CD14-positive monocyte (primary cell): ENCODE results near the gene LUZP2. TPM values are rescaled to one million over a fixed set of nuclear protein-coding genes. Genes with fewer than 3 reads are reported as not detected.

Experiments
- DNase-seq, 3 donors: peaks; one replicate each; pipeline ENCODE4 v3.0.0-alpha.2; 2011 to 2022
- H2AFZ ChIP-seq: 2 replicates; pipeline ENCODE4 v1.6.0; 2012; ENCODE audit warnings: mild to moderate bottlenecking, low read depth, low read length, inconsistent platforms; ENCODE audit not compliant: insufficient read depth, poor library complexity, severe bottlenecking
- H3K27ac ChIP-seq, 2 donors: 1 replicate in 1 of 2; 2 replicates in 1 of 2; pipeline ENCODE4 v1.5.1; 2012 to 2013; ENCODE audit warnings: low read length in 2 of 2, control low read depth in 1 of 2, inconsistent platforms in 1 of 2, low read depth in 1 of 2, mild to moderate bottlenecking in 1 of 2
- H3K27me3 ChIP-seq, 2 donors: one replicate each; pipeline versions ENCODE4 v1.6.0 to v1.6.1; 2011 to 2013; ENCODE audit warnings: low read length in 2 of 2; ENCODE audit not compliant: control insufficient read depth in 2 of 2, insufficient read depth in 2 of 2
- H3K36me3 ChIP-seq, 2 donors: replicated peaks in 1 of 2; 1 replicate in 1 of 2; 2 replicates in 1 of 2; pipeline versions ENCODE4 v1.5.1 to v1.6.1; 2012 to 2013; ENCODE audit warnings: low read length in 2 of 2, control low read depth in 1 of 2, inconsistent platforms in 1 of 2, mild to moderate bottlenecking in 1 of 2; ENCODE audit not compliant: insufficient read depth in 2 of 2, control insufficient read depth in 1 of 2
- H3K4me1 ChIP-seq, 2 donors: 1 replicate in 1 of 2; 2 replicates in 1 of 2; pipeline versions ENCODE4 v1.5.1 to v1.6.1; 2012 to 2013; ENCODE audit warnings: low read length in 2 of 2, control low read depth in 1 of 2, inconsistent platforms in 1 of 2, mild to moderate bottlenecking in 1 of 2, moderate library complexity in 1 of 2; ENCODE audit not compliant: insufficient read depth in 2 of 2, control insufficient read depth in 1 of 2
- H3K4me2 ChIP-seq: replicated peaks from 2 replicates; pipeline ENCODE3; 2012; ENCODE audit warnings: low read length, moderate library complexity, mild to moderate bottlenecking; ENCODE audit not compliant: poor library complexity, severe bottlenecking; ENCODE audit errors: extremely low read depth
- H3K4me3 ChIP-seq, 3 experiments: fragments of 200-600 bp in 1 of 3; sonication (generic) in 1 of 3; replicated peaks in 1 of 3; 1 replicate in 2 of 3; 2 replicates in 1 of 3; pipeline ENCODE4 v1.5.1; 2011 to 2013; ENCODE audit warnings: low read length in 3 of 3, mild to moderate bottlenecking in 3 of 3, control low read depth in 2 of 3, low read depth in 2 of 3, inconsistent platforms in 1 of 3, moderate library complexity in 1 of 3
- H3K79me2 ChIP-seq: 2 replicates; pipeline ENCODE4 v1.6.0; 2012; ENCODE audit warnings: mild to moderate bottlenecking, control low read depth, inconsistent platforms, low read length, moderate library complexity; ENCODE audit not compliant: insufficient read depth
- H3K9ac ChIP-seq: 2 replicates; pipeline ENCODE4 v1.6.0; 2017; ENCODE audit warnings: low read length, mild to moderate bottlenecking; ENCODE audit not compliant: insufficient read depth, poor library complexity, severe bottlenecking
- H3K9me3 ChIP-seq, 2 donors: replicated peaks in 1 of 2; 1 replicate in 1 of 2; 2 replicates in 1 of 2; pipeline versions ENCODE4 v1.5.1 to v1.6.1; 2012 to 2013; ENCODE audit warnings: low read length in 2 of 2, control low read depth in 1 of 2; ENCODE audit not compliant: control insufficient read depth in 1 of 2, insufficient read depth in 1 of 2
- H4K20me1 ChIP-seq: 2 replicates; pipeline ENCODE4 v1.6.0; 2012; ENCODE audit warnings: mild to moderate bottlenecking, low read length, control low read depth, moderate library complexity; ENCODE audit not compliant: insufficient read depth
- H3K27ac Mint-ChIP-seq, 7 donors: one replicate each; pipeline ENCODE4 v1.8.0; 2020; ENCODE audit warnings: mild to moderate bottlenecking in 7 of 7, mixed read lengths in 7 of 7, moderate library complexity in 6 of 7, inconsistent platforms in 2 of 7
- H3K27me3 Mint-ChIP-seq, 3 donors: one replicate each; pipeline ENCODE4 v1.8.0; 2021 to 2022; ENCODE audit warnings: low read depth in 3 of 3, mild to moderate bottlenecking in 3 of 3, mixed read lengths in 3 of 3, moderate library complexity in 3 of 3, inconsistent platforms in 1 of 3
- H3K36me3 Mint-ChIP-seq, 2 donors: one replicate each; pipeline ENCODE4 v1.8.0; 2020; ENCODE audit warnings: mixed read lengths in 2 of 2, inconsistent platforms in 1 of 2, mild to moderate bottlenecking in 1 of 2
- H3K4me1 Mint-ChIP-seq: one replicate; pipeline ENCODE4 v1.8.0; 2020; ENCODE audit warnings: mild to moderate bottlenecking, mixed read lengths
- H3K4me3 Mint-ChIP-seq, 2 donors: one replicate each; pipeline ENCODE4 v1.8.0; 2020; ENCODE audit warnings: mild to moderate bottlenecking in 2 of 2, mixed read lengths in 2 of 2, moderate library complexity in 1 of 2
- H3K9me3 Mint-ChIP-seq, 7 donors: one replicate each; pipeline ENCODE4 v1.8.0; 2020 to 2022; ENCODE audit warnings: mixed read lengths in 7 of 7, mild to moderate bottlenecking in 6 of 7, moderate library complexity in 6 of 7, inconsistent platforms in 2 of 7
- CTCF ChIP-seq: fragments of 200-600 bp; IDR thresholded peaks from one replicate; pipeline ENCODE4 v1.8.0; 2022; ENCODE audit warnings: antibody characterized with exemption, mild to moderate bottlenecking
- WGBS: methylation state at CpG from one replicate; pipeline ENCODE4 v1.1.5; 2013; ENCODE audit warnings: missing lambda C conversion rate; ENCODE audit not compliant: insufficient coverage; 5-methylcytosine and 5-hydroxymethylcytosine counted together
- intact Hi-C, 2 donors: fragments of 100-400 bp; cut with micrococcal nuclease; formaldehyde crosslinking; loops; one replicate each; pipeline versions ENCODE4 v1.15.0 to v1.15.1; 2023
- polyA plus RNA-seq, 3 donors: library from polyadenylated mRNA; depleted of rRNA in 1 of 3; unstranded in 2 of 3; stranded (reverse) in 1 of 3; fragments of 300-500 nt in 2 of 3; fragments of >200 nt in 1 of 3; fragmentation: Illumina TruSeq in 2 of 3; gene quantifications; 1 replicate in 2 of 3; 2 replicates in 1 of 3; pipeline ENCODE4 v1.2.3, GENCODE V29; 2012 to 2021

Gene LUZP2
- polyA plus RNA-seq, 3 donors, result not detected

GRCh38 chr11:24457985-24458384 lies 38.9 kb upstream of the LUZP2 start:
- no peaks in the 10 kb centered on the region for H3K4me1 Mint-ChIP-seq
- no peak overlapping the region for H3K4me2 ChIP-seq
- no peaks in the 10 kb centered on the region for H3K27me3 Mint-ChIP-seq
- H3K9me3 Mint-ChIP-seq, result peaks cover 0 to 10% (median 3%) of the 10 kb centered on the region in 7 donors
- H3K4me3 Mint-ChIP-seq, result no peak overlapping the region
- no peak overlapping the region for H3K9ac ChIP-seq
- no peak for TF ChIP-seq CTCF
- no peaks in the 10 kb centered on the region for H3K27me3 ChIP-seq
- H2AFZ ChIP-seq, result no peak overlapping the region
- no peak overlapping the region for H3K4me3 ChIP-seq
- H3K27ac Mint-ChIP-seq, result no peak overlapping the region
- no peak overlapping the region for H3K27ac ChIP-seq
- H3K36me3 ChIP-seq, result no peaks in the 10 kb centered on the region
- H3K4me1 ChIP-seq, result no peaks in the 10 kb centered on the region
- H3K36me3 Mint-ChIP-seq, result no peaks in the 10 kb centered on the region
- no peaks in the 10 kb centered on the region for H3K79me2 ChIP-seq
- intact Hi-C loops, result no loop called here
- no peaks in the 10 kb centered on the region for H3K9me3 ChIP-seq
- no peak for DNase-seq
- no peaks in the 10 kb centered on the region for H4K20me1 ChIP-seq

GRCh38 chr11:24470431-24470830 lies 26.4 kb upstream of the LUZP2 start:
- no peaks in the 10 kb centered on the region for H3K27me3 Mint-ChIP-seq
- H3K4me3 Mint-ChIP-seq, result no peak overlapping the region
- H3K27ac Mint-ChIP-seq, result no peak overlapping the region
- H3K9ac ChIP-seq, result no peak overlapping the region
- intact Hi-C loops, result no loop called here
- peaks cover 0 to 8% of the 10 kb centered on the region in 2 donors for H3K9me3 ChIP-seq
- no peaks in the 10 kb centered on the region for H3K36me3 Mint-ChIP-seq
- no peak overlapping the region for H3K4me3 ChIP-seq
- no peaks in the 10 kb centered on the region for H3K79me2 ChIP-seq
- no peak overlapping the region for H3K4me2 ChIP-seq
- no peaks in the 10 kb centered on the region for H3K4me1 Mint-ChIP-seq
- no peak for DNase-seq
- no peaks in the 10 kb centered on the region for H3K36me3 ChIP-seq
- H2AFZ ChIP-seq, result no peak overlapping the region
- peaks cover 0 to 5% (median 2%) of the 10 kb centered on the region in 7 donors for H3K9me3 Mint-ChIP-seq
- WGBS, result no CpG with 5 or more reads among the region's 1 CpG
- no peaks in the 10 kb centered on the region for H3K4me1 ChIP-seq
- no peaks in the 10 kb centered on the region for H4K20me1 ChIP-seq
- no peak for TF ChIP-seq CTCF
- no peaks in the 10 kb centered on the region for H3K27me3 ChIP-seq
- no peak overlapping the region for H3K27ac ChIP-seq
